Renal pelvis (tissue), 4 donors: ENCODE results near the gene PGD. TPM values are rescaled to one million over a fixed set of nuclear protein-coding genes. Genes with fewer than 3 reads are reported as not detected.
"Not testable (repeated sequence)": the region's sequence is repeated elsewhere in the genome, so short reads cannot be mapped to it uniquely, and the experiment has no call there.

Experiments used
- DNase-seq: peaks from one replicate; pipeline ENCODE4 v3.0.0-alpha.2; 2013
- polyA plus RNA-seq, 3 donors: library from polyadenylated mRNA; unstranded; fragments of 120-200 nt; gene quantifications; one replicate each; pipeline ENCODE4 v1.2.1, GENCODE V29; 2013; ENCODE audit not compliant: insufficient read length in 3 of 3

Gene PGD
- polyA plus RNA-seq, 3 donors: 196 to 218 (median 199) TPM

- peak; percentile 93 for DNase-seq
Measured at GRCh38 chr1:10430216-10431069, 31.6 kb downstream of the PGD start, which contains the start of gene CENPS. TSS of gene CENPS (plus strand) at chr1:10430433. CDS start at chr1:10430518, 85 bp downstream.

- no peak for DNase-seq
Measured at GRCh38 chr1:10431070-10431730, 32.3 kb downstream of the PGD start.

GRCh38 chr1:10432910-10433700, 34.2 kb downstream of the PGD start:
- no peak for DNase-seq

GRCh38 chr1:10433790-10434189, 34.9 kb downstream of the PGD start:
- no peak for DNase-seq

- no peak for DNase-seq
Measured at GRCh38 chr1:10434590-10434989, 35.7 kb downstream of the PGD start.

- no peak for DNase-seq
Measured at GRCh38 chr1:10437052-10437451, 38.2 kb downstream of the PGD start.

- DNase-seq: no peak
Measured at GRCh38 chr1:10438677-10439163, 39.9 kb downstream of the PGD start.

GRCh38 chr1:10440305-10440704, 41.4 kb downstream of the PGD start:
- no peak for DNase-seq

GRCh38 chr1:10440794-10441193, 41.9 kb downstream of the PGD start:
- no peak for DNase-seq

- DNase-seq: no peak
Measured at GRCh38 chr1:10444248-10444647, 45.4 kb downstream of the PGD start.

GRCh38 chr1:10444795-10445397, 46.0 kb downstream of the PGD start:
- no peak for DNase-seq

GRCh38 chr1:10446790-10447422, 48.0 kb downstream of the PGD start:
- DNase-seq: no peak

- no peak for DNase-seq
Measured at GRCh38 chr1:10449751-10450150, 50.9 kb downstream of the PGD start, which contains the start of gene CORT. TSS of gene CORT (plus strand) at chr1:10450031. CDS start at chr1:10450224, 193 bp downstream.

- DNase-seq: no peak
Measured at GRCh38 chr1:10450156-10450814, 51.4 kb downstream of the PGD start.

- no peak for DNase-seq
Measured at GRCh38 chr1:10450836-10451235, 52.0 kb downstream of the PGD start.

GRCh38 chr1:10451287-10451686, 52.4 kb downstream of the PGD start:
- no peak for DNase-seq

- no peak for DNase-seq
Measured at GRCh38 chr1:10456048-10456447, 57.2 kb downstream of the PGD start.

- DNase-seq: no peak
Measured at GRCh38 chr1:10456661-10457060, 57.8 kb downstream of the PGD start.

GRCh38 chr1:10457462-10457861, 58.6 kb downstream of the PGD start:
- DNase-seq: not testable (repeated sequence)

GRCh38 chr1:10457875-10458274, 59.0 kb downstream of the PGD start:
- no peak for DNase-seq

GRCh38 chr1:10459184-10459583, 60.3 kb downstream of the PGD start:
- DNase-seq: no peak
